HepG2 (cell line): ENCODE data around the gene PSKH1. TPM values are rescaled to one million over a fixed set of nuclear protein-coding genes. Genes with fewer than 3 reads are reported as not detected.
A peak's percentile ranks its signal among the peaks of the same experiment; 100 is the strongest.

ENCODE experiments used
- ATAC-seq: fragments of 200-7000 bp; cut with Tn5 transposase; 3 replicates; pipeline ENCODE4 v1.9.1; 2020; ENCODE audit warnings: mild to moderate bottlenecking, moderate library complexity
- BruUV-seq: library from RNA; stranded (reverse); fragments of 400-500 nt; replicated peaks from 2 replicates; lab custom pipeline; 2021; lab: Mats Ljungman, UMichigan
- CTCF ChIA-PET: fragments of 300-600 bp; formaldehyde crosslinking; extraction: SDS; loops from one replicate; lab custom pipeline; 2021; ENCODE audit warnings: low total read pairs, inconsistent platforms, low intra/inter-chr PET ratio; lab: Yijun Ruan, JAX
- POLR2A ChIA-PET: fragments of 350-600 bp; sonication (Branson Sonifier 250); formaldehyde crosslinking; loops from one replicate; lab custom pipeline; 2020; ENCODE audit warnings: antibody characterized with exemption, inconsistent platforms; lab: Yijun Ruan, JAX
- DNase-seq: peaks from one replicate; pipeline ENCODE4 v3.0.0-alpha.2; 2015; ENCODE audit warnings: low spot score
- FAIRE-seq: peaks from 3 replicates; lab custom pipeline; 2011; peaks lifted over from hg19 to GRCh38; lab: Jason Lieb, UNC
- H2AFZ ChIP-seq: one replicate; pipeline ENCODE4 v1.6.1; 2011; ENCODE audit warnings: low read length, inconsistent platforms
- H3K27ac ChIP-seq: fragments of 300-600 bp; 3 replicates; pipeline ENCODE4 v1.8.0; 2011; ENCODE audit warnings: mixed run types, mild to moderate bottlenecking, mixed read lengths, low read length, inconsistent platforms; ENCODE audit not compliant: insufficient read depth; ENCODE audit errors: extremely low read length
- H3K27me3 ChIP-seq, 2 experiments: fragments of 200-600 bp in 1 of 2; 2 replicates in 1 of 2; 3 replicates in 1 of 2; pipeline versions ENCODE4 v1.6.0 to v1.8.0; 2011; ENCODE audit warnings: low read length in 2 of 2, mild to moderate bottlenecking in 2 of 2, moderate library complexity in 2 of 2, inconsistent platforms in 1 of 2; ENCODE audit not compliant: insufficient read depth in 2 of 2, control insufficient read depth in 1 of 2
- H3K36me3 ChIP-seq, 2 experiments: fragments of 200-600 bp in 1 of 2; replicated peaks in 1 of 2; 2 replicates in 1 of 2; 3 replicates in 1 of 2; pipeline versions ENCODE4 v1.5.1 to v1.8.0; 2011; ENCODE audit warnings: low read length in 2 of 2, inconsistent platforms in 1 of 2; ENCODE audit not compliant: insufficient read depth in 2 of 2, control insufficient read depth in 1 of 2
- H3K4me1 ChIP-seq: 2 replicates; pipeline ENCODE4 v1.5.1; 2012; ENCODE audit warnings: low read length, inconsistent platforms; ENCODE audit not compliant: insufficient read depth
- H3K4me2 ChIP-seq: 2 replicates; pipeline ENCODE4 v1.6.0; 2011; ENCODE audit warnings: low read depth, low read length, inconsistent platforms
- H3K4me3 ChIP-seq, 3 experiments: fragments of 200-600 bp in 1 of 3; sonication (generic), shearing (Covaris generic) in 1 of 3; replicated peaks in 1 of 3; 2 replicates each; pipeline ENCODE4 v1.5.1; 2011 to 2016; ENCODE audit warnings: low read length in 3 of 3, inconsistent platforms in 2 of 3, low read depth in 2 of 3, mild to moderate bottlenecking in 2 of 3, control low read depth in 1 of 3, mixed read lengths in 1 of 3; ENCODE audit not compliant: insufficient read depth in 1 of 3
- H3K79me2 ChIP-seq: one replicate; pipeline ENCODE4 v1.6.1; 2011; ENCODE audit warnings: low read length, inconsistent platforms; ENCODE audit not compliant: insufficient read depth
- H3K9ac ChIP-seq: 2 replicates; pipeline ENCODE4 v1.6.0; 2011; ENCODE audit warnings: mild to moderate bottlenecking, low read depth, low read length, inconsistent platforms; ENCODE audit not compliant: insufficient read depth
- H3K9me3 ChIP-seq: 2 replicates; pipeline ENCODE4 v1.5.1; 2012; ENCODE audit warnings: mild to moderate bottlenecking, low read length
- H4K20me1 ChIP-seq: 2 replicates; pipeline ENCODE4 v1.6.0; 2011; ENCODE audit warnings: inconsistent platforms, mild to moderate bottlenecking, low read length, moderate library complexity; ENCODE audit not compliant: insufficient read depth
- AGO2 ChIP-seq: fragments of 200-400 bp; formaldehyde crosslinking; optimal IDR thresholded peaks from 2 replicates; pipeline ENCODE3; 2017; ENCODE audit warnings: mild to moderate bottlenecking, low read depth, low read length, moderate library complexity
- CBX1 ChIP-seq: IDR thresholded peaks from one replicate; pipeline ENCODE4 v1.6.1; 2016; ENCODE audit warnings: antibody characterized with exemption, low read depth
- ERF ChIP-seq: IDR thresholded peaks from 2 replicates; pipeline ENCODE4 v1.6.1; 2018; ENCODE audit warnings: missing biosample characterization, missing genetic modification reagents
- GATAD1 ChIP-seq: IDR thresholded peaks from 2 replicates; pipeline ENCODE4 v1.6.1; 2016; ENCODE audit warnings: missing genetic modification reagents, missing compliant biosample characterization
- RAD21 ChIP-seq: fragments of 450-650 bp; formaldehyde crosslinking; IDR thresholded peaks from 2 replicates; pipeline ENCODE4 v1.5.0; 2020; ENCODE audit warnings: mild to moderate bottlenecking
- ZNF276 ChIP-seq: sonication (generic); formaldehyde crosslinking; IDR thresholded peaks from 2 replicates; pipeline ENCODE4 v1.4.0; 2020; ENCODE audit warnings: mild to moderate bottlenecking, low read depth, missing genetic modification reagents
- ZNF619 ChIP-seq: sonication (generic); formaldehyde crosslinking; IDR thresholded peaks from 2 replicates; pipeline ENCODE4 v1.4.0; 2020; ENCODE audit warnings: mild to moderate bottlenecking, missing genetic modification reagents
- ZNF687 ChIP-seq: sonication (generic); formaldehyde crosslinking; IDR thresholded peaks from 2 replicates; pipeline ENCODE4 v1.5.1; 2020; ENCODE audit warnings: mild to moderate bottlenecking, missing genetic modification reagents, moderate library complexity
- ZNF775 ChIP-seq: sonication (generic); formaldehyde crosslinking; IDR thresholded peaks from 2 replicates; pipeline ENCODE4 v1.4.0; 2020; ENCODE audit warnings: missing genetic modification reagents, mild to moderate bottlenecking, moderate library complexity, borderline replicate concordance
- ZNF788 ChIP-seq: sonication (generic); formaldehyde crosslinking; IDR thresholded peaks from 2 replicates; pipeline ENCODE4 v1.5.0; 2020; ENCODE audit warnings: mild to moderate bottlenecking, missing genetic modification reagents, borderline replicate concordance
- WGBS: methylation state at CpG from one replicate; pipeline ENCODE4 v1.1.6; 2017; ENCODE audit warnings: low lambda C conversion rate; 5-methylcytosine and 5-hydroxymethylcytosine counted together
- in situ Hi-C: cut with HindIII; loops from 2 replicates; pipeline ENCODE4 v1.10.0; 2017; ENCODE audit warnings: low pct_unique_long_range_greater_than_20kb; ENCODE audit not compliant: extremely low pct_ligation_motif_present
- intact Hi-C: fragments of 100-400 bp; cut with micrococcal nuclease; formaldehyde crosslinking; loops from one replicate; pipeline ENCODE4 v1.10.0; 2022; ENCODE audit not compliant: unreplicated experiment
- polyA plus RNA-seq, 8 experiments: library from polyadenylated mRNA; depleted of rRNA in 3 of 8; stranded (reverse) in 7 of 8; unstranded in 1 of 8; fragments of >200 nt; fragmentation: Illumina TruSeq in 4 of 8; extraction: Trizol in 4 of 8; gene quantifications; 2 replicates each; pipeline versions ENCODE4 v1.2.1 to v1.2.3, GENCODE V29; 2011 to 2016; ENCODE audit warnings: low read depth in 4 of 8, missing spikeins in 1 of 8, mixed read lengths in 1 of 8; ENCODE audit not compliant: insufficient read depth in 1 of 8
- total RNA-seq, 5 experiments: library from RNA; depleted of rRNA; stranded (reverse); fragments of >200 nt; fragmentation: Illumina TruSeq; extraction: Trizol; gene quantifications; 2 replicates each; pipeline ENCODE4 v1.2.3, GENCODE V29; 2016; ENCODE audit warnings: low read depth in 1 of 5
- TF ChIP-seq, protein P1 (sequence below): sonication (generic); formaldehyde crosslinking; IDR thresholded peaks from 2 replicates; pipeline ENCODE4 v1.4.0; 2020; ENCODE audit warnings: mild to moderate bottlenecking, missing genetic modification reagents

Gene PSKH1
- total and polyA plus RNA-seq, 2 of the 13 experiments (the other 11 are each of a cell fraction or from before 2014, with no cell fraction given) = 8.4 to 19.1 TPM

DNA sequence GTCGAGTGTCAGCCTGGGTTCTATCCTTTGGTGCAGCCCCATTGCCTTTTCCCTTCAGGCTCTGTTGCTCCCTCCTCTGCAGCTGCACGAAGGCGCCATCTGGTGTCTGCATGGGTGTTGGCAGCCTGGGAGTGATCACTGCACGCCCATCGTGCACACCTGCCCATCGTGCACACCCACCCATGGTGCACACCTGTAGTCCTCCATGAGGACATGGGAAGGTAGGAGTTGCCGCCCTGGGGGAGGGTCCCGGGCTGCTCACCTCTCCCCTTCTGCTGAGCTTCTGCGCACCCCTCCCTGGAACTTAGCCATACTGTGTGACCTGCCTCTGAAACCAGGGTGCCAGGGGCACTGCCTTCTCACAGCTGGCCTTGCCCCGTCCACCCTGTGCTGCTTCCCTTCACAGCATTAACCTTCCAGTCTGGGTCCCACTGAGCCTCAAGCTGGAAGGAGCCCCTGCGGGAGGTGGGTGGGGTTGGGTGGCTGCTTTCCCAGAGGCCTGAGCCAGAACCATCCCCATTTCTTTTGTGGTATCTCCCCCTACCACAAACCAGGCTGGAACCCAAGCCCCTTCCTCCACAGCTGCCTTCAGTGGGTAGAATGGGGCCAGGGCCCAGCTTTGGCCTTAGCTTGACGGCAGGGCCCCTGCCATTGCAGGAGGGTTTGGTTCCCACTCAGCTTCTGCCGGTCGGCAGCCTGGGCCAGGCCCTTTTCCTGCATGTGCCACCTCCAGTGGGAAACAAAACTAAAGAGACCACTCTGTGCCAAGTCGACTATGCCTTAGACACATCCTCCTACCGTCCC is 35.7 kb downstream of the PSKH1 start:
- Histone ChIP-seq H3K27ac (no peak overlapping the region), H3K27me3 (no peaks in the 10 kb centered on the region), H3K79me2 (no peaks in the 10 kb centered on the region), H3K4me3 (no peak overlapping the region), H4K20me1 (no peaks in the 10 kb centered on the region; the same call in 1 of the 2 replicates), H3K9me3 (no peaks in the 10 kb centered on the region), H3K9ac (no peak overlapping the region), H3K4me1 (peaks cover 3% of the 10 kb centered on the region), H3K4me2 (no peak overlapping the region), H3K36me3 (peaks cover 19 to 29% of the 10 kb centered on the region in 2 experiments), H2AFZ (no peak overlapping the region)
- ChIA-PET CTCF (interaction anchor here (1.4 to 5.5 kb wide), 7 partner anchors 13 to 256 kb away, joined by 3 to 63 read pairs (median 5); partner anchors contain the start of genes NRN1L, PSKH1 and THAP11), POLR2A (interaction anchor here (0.7 to 1.7 kb wide), 3 partner anchors 9 to 37 kb away, joined by 3 to 5 read pairs (median 4); partner anchors contain the start of gene LCAT)
- BruUV-seq = TSS peak; percentile 10
- FAIRE-seq (peak; percentile 64), DNase-seq (peak; percentile 69), ATAC-seq (peak; percentile 71)
- in situ Hi-C loops (loop anchor here (5.0 kb wide), 2 partner anchors 41 to 111 kb away; no protein-coding TSS in a partner anchor), intact Hi-C loops (loop anchor here (1.0 to 5.0 kb wide), 4 partner anchors 36 to 256 kb away; partner anchors contain the start of gene PSKH1)
- 49% methylated on average over 15 of the region's 16 CpGs for WGBS
- TF ChIP-seq ZNF775 (CRISPR knock-in tag) (no peak), GATAD1 (CRISPR knock-in tag) (0 out of 2 replicates have a peak, but pooled peaks have one; percentile 50), ZNF788 (CRISPR knock-in tag) (peak; percentile 87; the same call in 1 of the 2 replicates), ZNF619 (CRISPR knock-in tag) (peak; percentile 28; the same call in 1 of the 2 replicates), CBX1 (no peak), ZNF276 (CRISPR knock-in tag) (no peak), AGO2 (peak; percentile 89), ERF (CRISPR knock-in tag) (peak; percentile 57; the same call in 1 of the 2 replicates), RAD21 (CRISPR knock-in tag) (peak; percentile 98), ZNF687 (CRISPR knock-in tag) (peak; percentile 64)
- TF ChIP-seq, protein P1, sequence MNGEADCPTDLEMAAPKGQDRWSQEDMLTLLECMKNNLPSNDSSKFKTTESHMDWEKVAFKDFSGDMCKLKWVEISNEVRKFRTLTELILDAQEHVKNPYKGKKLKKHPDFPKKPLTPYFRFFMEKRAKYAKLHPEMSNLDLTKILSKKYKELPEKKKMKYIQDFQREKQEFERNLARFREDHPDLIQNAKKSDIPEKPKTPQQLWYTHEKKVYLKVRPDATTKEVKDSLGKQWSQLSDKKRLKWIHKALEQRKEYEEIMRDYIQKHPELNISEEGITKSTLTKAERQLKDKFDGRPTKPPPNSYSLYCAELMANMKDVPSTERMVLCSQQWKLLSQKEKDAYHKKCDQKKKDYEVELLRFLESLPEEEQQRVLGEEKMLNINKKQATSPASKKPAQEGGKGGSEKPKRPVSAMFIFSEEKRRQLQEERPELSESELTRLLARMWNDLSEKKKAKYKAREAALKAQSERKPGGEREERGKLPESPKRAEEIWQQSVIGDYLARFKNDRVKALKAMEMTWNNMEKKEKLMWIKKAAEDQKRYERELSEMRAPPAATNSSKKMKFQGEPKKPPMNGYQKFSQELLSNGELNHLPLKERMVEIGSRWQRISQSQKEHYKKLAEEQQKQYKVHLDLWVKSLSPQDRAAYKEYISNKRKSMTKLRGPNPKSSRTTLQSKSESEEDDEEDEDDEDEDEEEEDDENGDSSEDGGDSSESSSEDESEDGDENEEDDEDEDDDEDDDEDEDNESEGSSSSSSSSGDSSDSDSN = peak; percentile 49; the same call in 1 of the 2 replicates
